ENCODE data around the gene SNAPIN.

SNAPIN gene

GRCh38 chr1:153688736-153689328 is 30.3 kb downstream of the SNAPIN start:
- Histone ChIP-seq H4K20me1 (ENCODE audit: control insufficient read depth, insufficient read depth, low read depth, low read length) (no peaks in the 10 kb centered on the region), H3K27ac (ENCODE audit: low read depth, low read length) (no peak overlapping the region), H3K4me3 (ENCODE audit: low read length) (no peak overlapping the region), H3K9me3 (ENCODE audit: control insufficient read depth, insufficient read depth, low read length) (no peaks in the 10 kb centered on the region), H3K4me2 (ENCODE audit: low read length) (no peak overlapping the region), H3F3A (ENCODE audit: control insufficient read depth, insufficient read depth) (no peaks in the 10 kb centered on the region), H3K4me1 (ENCODE audit: control insufficient read depth, low read length) (peaks cover 11% of the 10 kb centered on the region; the same call in 1 of the 2 replicates), H3K9me2 (replicated peaks; ENCODE audit: control insufficient read depth, low read length) (no peaks in the 10 kb centered on the region), H3K79me2 (ENCODE audit: control insufficient read depth, low read length) (no peaks in the 10 kb centered on the region), H3K36me3 (ENCODE audit: control insufficient read depth, low read length) (no peaks in the 10 kb centered on the region), H3K27me3 (ENCODE audit: control insufficient read depth, low read length) (peaks cover 19% of the 10 kb centered on the region)
- no peak for TF ChIP-seq CTCF (IDR thresholded peaks at IDR 0.05; ENCODE audit: low read depth, low read length, poor library complexity, severe bottlenecking)
- TF ChIP-seq EZH2phosphoT487 (IDR thresholded peaks at IDR 0.05; ENCODE audit: borderline replicate concordance, low read length) = no peak

- H4K20me1 ChIP-seq (ENCODE audit: control insufficient read depth, insufficient read depth, low read depth, low read length) = no peaks in the 10 kb centered on the region
- no peak overlapping the region for H3K4me2 ChIP-seq (ENCODE audit: low read length)
- no peak overlapping the region for H3K4me3 ChIP-seq (ENCODE audit: low read length)
- no peaks in the 10 kb centered on the region for H3K9me3 ChIP-seq (ENCODE audit: control insufficient read depth, insufficient read depth, low read length)
- H3K27ac ChIP-seq (ENCODE audit: low read depth, low read length) = no peak overlapping the region
- H3K79me2 ChIP-seq (ENCODE audit: control insufficient read depth, low read length) = no peaks in the 10 kb centered on the region
- peaks cover 11% of the 10 kb centered on the region; the same call in 1 of the 2 replicates for H3K4me1 ChIP-seq (ENCODE audit: control insufficient read depth, low read length)
- no peaks in the 10 kb centered on the region for H3K9me2 ChIP-seq (replicated peaks; ENCODE audit: control insufficient read depth, low read length)
- H3K27me3 ChIP-seq (ENCODE audit: control insufficient read depth, low read length) = no peaks in the 10 kb centered on the region
- H3K36me3 ChIP-seq (ENCODE audit: control insufficient read depth, low read length) = no peaks in the 10 kb centered on the region
- TF ChIP-seq EZH2phosphoT487 (IDR thresholded peaks at IDR 0.05; ENCODE audit: borderline replicate concordance, low read length) (no peak), CTCF (IDR thresholded peaks at IDR 0.05; ENCODE audit: low read depth, low read length, poor library complexity, severe bottlenecking) (no peak)
- no peaks in the 10 kb centered on the region for H3F3A ChIP-seq (ENCODE audit: control insufficient read depth, insufficient read depth)
These were observed 35.0 kb downstream of the SNAPIN start for GRCh38 chr1:153693466-153693865.

DNA sequence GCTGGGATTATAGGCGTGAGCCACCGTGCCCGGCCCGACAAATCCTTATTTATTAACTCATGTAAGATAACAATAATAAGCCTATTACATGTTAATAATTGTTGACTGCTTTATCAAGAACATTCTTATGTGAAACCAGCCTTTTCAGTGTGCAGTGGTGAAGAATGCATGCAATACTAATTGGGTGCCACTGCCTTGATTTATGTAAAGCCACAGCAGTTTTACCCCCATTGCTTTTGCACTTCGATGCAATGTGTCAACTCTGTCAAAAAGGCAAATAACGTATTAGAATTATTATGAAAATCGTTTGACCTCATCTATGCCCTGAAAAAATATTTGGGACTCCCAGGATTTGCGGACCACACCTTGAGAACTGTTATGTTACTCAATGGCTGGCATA is 38.2 kb downstream of the SNAPIN start:
- H3F3A ChIP-seq (ENCODE audit: control insufficient read depth, insufficient read depth) = no peaks in the 10 kb centered on the region
- H3K79me2 ChIP-seq (ENCODE audit: control insufficient read depth, low read length) = no peaks in the 10 kb centered on the region
- H3K4me3 ChIP-seq (ENCODE audit: low read length) = no peak overlapping the region
- H3K9me2 ChIP-seq (replicated peaks; ENCODE audit: control insufficient read depth, low read length) = no peaks in the 10 kb centered on the region
- no peaks in the 10 kb centered on the region for H3K9me3 ChIP-seq (ENCODE audit: control insufficient read depth, insufficient read depth, low read length)
- TF ChIP-seq CTCF (IDR thresholded peaks at IDR 0.05; ENCODE audit: low read depth, low read length, poor library complexity, severe bottlenecking) = no peak
- no peak for TF ChIP-seq EZH2phosphoT487 (IDR thresholded peaks at IDR 0.05; ENCODE audit: borderline replicate concordance, low read length)
- 0 out of 2 replicates have a peak, but pooled peaks cover 2% of the 10 kb centered on the region for H3K4me1 ChIP-seq (ENCODE audit: control insufficient read depth, low read length)
- H3K36me3 ChIP-seq (ENCODE audit: control insufficient read depth, low read length) = no peaks in the 10 kb centered on the region
- H3K27ac ChIP-seq (ENCODE audit: low read depth, low read length) = no peak overlapping the region
- no peak overlapping the region for H3K4me2 ChIP-seq (ENCODE audit: low read length)
- no peaks in the 10 kb centered on the region for H3K27me3 ChIP-seq (ENCODE audit: control insufficient read depth, low read length)
- H4K20me1 ChIP-seq (ENCODE audit: control insufficient read depth, insufficient read depth, low read depth, low read length) = no peaks in the 10 kb centered on the region

Measured in DOHH2 (cell line).